Spleen (tissue), 11 donors: ENCODE results near the gene PATZ1. TPM values are rescaled to one million over a fixed set of nuclear protein-coding genes. Genes with fewer than 3 reads are reported as not detected.
A peak's percentile ranks its signal among the peaks of the same experiment; 100 is the strongest.

Experiments
- DNase-seq: peaks from one replicate; pipeline ENCODE4 v3.0.0-alpha.2; 2020
- H3K27ac ChIP-seq, 8 donors: fragments of 200-600 bp; sonication (generic) in 7 of 8; 1 replicate in 4 of 8; 2 replicates in 4 of 8; pipeline versions ENCODE4 v1.5.0 to v1.8.0; 2016 to 2021; ENCODE audit warnings: inconsistent platforms in 4 of 8, mild to moderate bottlenecking in 4 of 8, moderate library complexity in 1 of 8
- H3K27me3 ChIP-seq, 7 donors: fragments of 200-600 bp; sonication (generic) in 6 of 7; replicated peaks in 1 of 7; 1 replicate in 4 of 7; 2 replicates in 3 of 7; pipeline versions ENCODE4 v1.5.0 to v1.8.0; 2016 to 2021; ENCODE audit warnings: inconsistent platforms in 3 of 7, mild to moderate bottlenecking in 1 of 7
- H3K36me3 ChIP-seq, 6 donors: fragments of 200-600 bp; sonication (generic) in 5 of 6; 1 replicate in 4 of 6; 2 replicates in 2 of 6; pipeline versions ENCODE4 v1.5.0 to v1.8.0; 2016 to 2021; ENCODE audit warnings: inconsistent platforms in 2 of 6
- H3K4me1 ChIP-seq, 6 donors: fragments of 200-600 bp; sonication (generic) in 5 of 6; 1 replicate in 3 of 6; 2 replicates in 3 of 6; pipeline versions ENCODE4 v1.5.0 to v1.8.0; 2016 to 2021; ENCODE audit warnings: inconsistent platforms in 3 of 6
- H3K4me3 ChIP-seq, 8 donors: fragments of 200-600 bp; sonication (generic) in 7 of 8; 1 replicate in 4 of 8; 2 replicates in 4 of 8; pipeline versions ENCODE4 v1.5.0 to v1.8.0; 2016 to 2021; ENCODE audit warnings: inconsistent platforms in 4 of 8, mild to moderate bottlenecking in 4 of 8, moderate library complexity in 2 of 8
- H3K9me3 ChIP-seq, 8 donors: fragments of 200-600 bp; sonication (generic) in 7 of 8; 1 replicate in 4 of 8; 2 replicates in 4 of 8; pipeline versions ENCODE4 v1.5.0 to v1.8.0; 2016 to 2021; ENCODE audit warnings: inconsistent platforms in 4 of 8
- POLR2A ChIP-seq, 3 donors: fragments of 450-650 bp; IDR thresholded peaks; one replicate each; pipeline ENCODE4 v1.5.1; 2017; ENCODE audit warnings: antibody characterized with exemption in 3 of 3, mild to moderate bottlenecking in 1 of 3
- POLR2AphosphoS5 ChIP-seq, 3 donors: sonication (generic); formaldehyde crosslinking; IDR thresholded peaks; one replicate each; pipeline ENCODE4 v1.5.1; 2017; ENCODE audit warnings: antibody characterized with exemption in 3 of 3
- WGBS, 5 donors: extraction: QIAGEN DNeasy Blood & Tissue Kit in 3 of 5; methylation state at CpG; one replicate each; pipeline versions ENCODE4 v1.1.5 to v1.1.7; 2013 to 2018; 5-methylcytosine and 5-hydroxymethylcytosine counted together
- intact Hi-C: fragments of 100-400 bp; cut with DNase I; formaldehyde crosslinking; loops from one replicate; pipeline ENCODE4 v1.15.0; 2023; ENCODE audit warnings: low total_unique reads
- polyA plus RNA-seq, 3 donors: library from polyadenylated mRNA; stranded (reverse); fragments of 200-250 nt; gene quantifications; one replicate each; pipeline ENCODE4 v1.2.1, GENCODE V29; 2013
- total RNA-seq, 7 donors: library from RNA; depleted of rRNA in 3 of 7; stranded (reverse); fragments of >200 nt in 3 of 7; fragmentation: NEBNext Ultra II Directional in 4 of 7; extraction: Animal tissue kit (Norgen Biotek cat#: 25700) in 4 of 7; gene quantifications; one replicate each; pipeline versions ENCODE4 v1.1.0 to v1.2.1, GENCODE V29; 2016 to 2021
- TF ChIP-seq, protein P1 (sequence below), 11 experiments: fragments of 200-600 bp in 7 of 11; fragments of 450-650 bp in 4 of 11; sonication (generic) in 4 of 11; IDR thresholded peaks in 8 of 11; conservative IDR thresholded peaks in 3 of 11; 1 replicate in 7 of 11; 2 replicates in 4 of 11; pipeline versions ENCODE4 v1.4.0 to v1.8.0; 2016 to 2021; ENCODE audit warnings: antibody characterized with exemption in 11 of 11, inconsistent platforms in 4 of 11, mild to moderate bottlenecking in 1 of 11
- donor health status: healthy with polysubstance abuse.
- donor health status: DM: no; HTN: no; CAD: no; lungs with moderate emphysema.
- donor health status: DM: no; HTN: no; CAD: no.
- donor health status: Bipolar disorder and iron deficiency.
- donor health status: healthy.
- donor health status: DM: no; HTN: no; CAD: no.
- donor health status: DM: yes; HTN: yes; CAD: no.

Gene PATZ1
- total and polyA plus RNA-seq, 10 donors, result 19.8 to 36.9 (median 27.7) TPM

DNA sequence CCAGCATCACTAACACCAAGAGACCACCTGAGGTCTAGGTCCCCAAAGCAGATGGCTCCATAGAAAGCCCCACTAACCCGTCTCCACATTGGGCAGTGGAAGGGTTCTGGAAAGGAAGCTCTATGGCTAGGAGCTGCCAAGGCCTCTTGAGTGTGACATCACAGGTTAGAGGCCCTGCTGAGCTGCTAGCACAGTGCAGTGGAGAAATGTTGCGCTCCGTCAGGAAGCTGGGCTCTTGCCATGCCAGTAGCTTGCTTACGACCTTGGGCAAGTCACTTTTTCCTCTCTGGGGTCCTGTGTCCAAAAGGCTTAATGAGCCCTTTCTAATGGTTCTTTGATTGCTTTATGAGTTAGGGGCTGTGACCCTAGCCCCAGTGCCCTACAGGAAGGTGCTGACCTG lies 64.4 kb downstream of the PATZ1 start:
- Histone ChIP-seq H3K27me3 (no peaks in the 10 kb centered on the region), H3K9me3 (no peaks in the 10 kb centered on the region), H3K4me3 (no peak overlapping the region), H3K36me3 (peaks cover 3 to 99% (median 79%) of the 10 kb centered on the region in 6 donors), H3K27ac (peak overlapping the region in 7 of 8 donors; percentile 20 to 99 (median 98)), H3K4me1 (peaks cover 20 to 90% (median 54%) of the 10 kb centered on the region in 6 donors)
- TF ChIP-seq POLR2AphosphoS5 (IDR thresholded peaks at IDR 0.05), result peak in 2 of 3 donors; percentile 64 to 66
- TF ChIP-seq, protein P1, sequence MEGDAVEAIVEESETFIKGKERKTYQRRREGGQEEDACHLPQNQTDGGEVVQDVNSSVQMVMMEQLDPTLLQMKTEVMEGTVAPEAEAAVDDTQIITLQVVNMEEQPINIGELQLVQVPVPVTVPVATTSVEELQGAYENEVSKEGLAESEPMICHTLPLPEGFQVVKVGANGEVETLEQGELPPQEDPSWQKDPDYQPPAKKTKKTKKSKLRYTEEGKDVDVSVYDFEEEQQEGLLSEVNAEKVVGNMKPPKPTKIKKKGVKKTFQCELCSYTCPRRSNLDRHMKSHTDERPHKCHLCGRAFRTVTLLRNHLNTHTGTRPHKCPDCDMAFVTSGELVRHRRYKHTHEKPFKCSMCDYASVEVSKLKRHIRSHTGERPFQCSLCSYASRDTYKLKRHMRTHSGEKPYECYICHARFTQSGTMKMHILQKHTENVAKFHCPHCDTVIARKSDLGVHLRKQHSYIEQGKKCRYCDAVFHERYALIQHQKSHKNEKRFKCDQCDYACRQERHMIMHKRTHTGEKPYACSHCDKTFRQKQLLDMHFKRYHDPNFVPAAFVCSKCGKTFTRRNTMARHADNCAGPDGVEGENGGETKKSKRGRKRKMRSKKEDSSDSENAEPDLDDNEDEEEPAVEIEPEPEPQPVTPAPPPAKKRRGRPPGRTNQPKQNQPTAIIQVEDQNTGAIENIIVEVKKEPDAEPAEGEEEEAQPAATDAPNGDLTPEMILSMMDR (IDR thresholded peaks at IDR 0.05 in 8 of 11, conservative IDR thresholded peaks at IDR 0.05 in 3 of 11), result no peak
- no peak for TF ChIP-seq POLR2A (IDR thresholded peaks at IDR 0.05)
- no peak for DNase-seq
- intact Hi-C loops, result no loop called here
- WGBS, 5 donors, result 9 to 57% (median 47%) methylated on average over 4 of the region's 4 CpGs

- no peaks in the 10 kb centered on the region for H3K9me3 ChIP-seq
- peaks cover 4 to 73% (median 36%) of the 10 kb centered on the region in 6 donors for H3K4me1 ChIP-seq
- peak overlapping the region in 7 of 8 donors; percentile 1 to 99 (median 64) for H3K27ac ChIP-seq
Measured at GRCh38 chr22:31279821-31280505, 66.2 kb downstream of the PATZ1 start.

GRCh38 chr22:31279327-31279669 lies 66.8 kb downstream of the PATZ1 start:
- intact Hi-C loops, result loop anchor here (10.0 kb wide), 1 partner anchor 64 kb away; the partner anchor contains the start of gene LIMK2
- TF ChIP-seq, protein P1 (IDR thresholded peaks at IDR 0.05 in 8 of 11, conservative IDR thresholded peaks at IDR 0.05 in 3 of 11), result no peak
- TF ChIP-seq POLR2AphosphoS5 (IDR thresholded peaks at IDR 0.05), result peak in 1 of 3 donors; percentile 45

More at GRCh38 chr22:31279821-31280505, 66.2 kb downstream of the PATZ1 start:
- intact Hi-C loops, result loop anchor here (10.0 kb wide), 1 partner anchor 65 kb away; the partner anchor contains the start of gene LIMK2
- Histone ChIP-seq H3K4me3 (no peak overlapping the region), H3K27me3 (no peaks in the 10 kb centered on the region), H3K36me3 (peaks cover 3 to 98% (median 88%) of the 10 kb centered on the region in 6 donors)
- TF ChIP-seq POLR2AphosphoS5 (IDR thresholded peaks at IDR 0.05) (peak in 2 of 3 donors; percentile 6 to 77), POLR2A (IDR thresholded peaks at IDR 0.05) (no peak)
- TF ChIP-seq, protein P1 (IDR thresholded peaks at IDR 0.05 in 8 of 11, conservative IDR thresholded peaks at IDR 0.05 in 3 of 11), result no peak
- DNase-seq, result no peak

GRCh38 chr22:31278626-31279326 lies 67.4 kb downstream of the PATZ1 start:
- H3K4me3 ChIP-seq, result no peak overlapping the region
- H3K4me1 ChIP-seq, result peaks cover 0 to 61% (median 24%) of the 10 kb centered on the region in 6 donors
- no peaks in the 10 kb centered on the region for H3K9me3 ChIP-seq
- DNase-seq, result no peak
- WGBS, 5 donors, result 83 to 87% (median 85%) methylated on average over 6 of the region's 6 CpGs
- TF ChIP-seq POLR2A (IDR thresholded peaks at IDR 0.05) (no peak), POLR2AphosphoS5 (IDR thresholded peaks at IDR 0.05) (peak in 1 of 3 donors; percentile 84)
- peaks cover 3 to 98% (median 88%) of the 10 kb centered on the region in 6 donors for H3K36me3 ChIP-seq
- H3K27me3 ChIP-seq, result no peaks in the 10 kb centered on the region
- intact Hi-C loops, result loop anchor here (10.0 kb wide), 1 partner anchor 64 kb away; the partner anchor contains the start of gene LIMK2
- peak overlapping the region; percentile 1 to 99 (median 62) for H3K27ac ChIP-seq

More at GRCh38 chr22:31279327-31279669, 66.8 kb downstream of the PATZ1 start:
- peaks cover 3 to 98% (median 89%) of the 10 kb centered on the region in 6 donors for H3K36me3 ChIP-seq
- H3K27ac ChIP-seq, result peak overlapping the region; percentile 1 to 99 (median 62)
- no peaks in the 10 kb centered on the region for H3K9me3 ChIP-seq
- no peak for DNase-seq
- peaks cover 0 to 66% (median 30%) of the 10 kb centered on the region in 6 donors for H3K4me1 ChIP-seq
- H3K27me3 ChIP-seq, result no peaks in the 10 kb centered on the region
- H3K4me3 ChIP-seq, result no peak overlapping the region
